ENCODE data around the gene AIMP1.
"Not testable (repeated sequence)": the region's sequence is repeated elsewhere in the genome, so short reads cannot be mapped to it uniquely, and the experiment has no call there.

The AIMP1 gene

DNA sequence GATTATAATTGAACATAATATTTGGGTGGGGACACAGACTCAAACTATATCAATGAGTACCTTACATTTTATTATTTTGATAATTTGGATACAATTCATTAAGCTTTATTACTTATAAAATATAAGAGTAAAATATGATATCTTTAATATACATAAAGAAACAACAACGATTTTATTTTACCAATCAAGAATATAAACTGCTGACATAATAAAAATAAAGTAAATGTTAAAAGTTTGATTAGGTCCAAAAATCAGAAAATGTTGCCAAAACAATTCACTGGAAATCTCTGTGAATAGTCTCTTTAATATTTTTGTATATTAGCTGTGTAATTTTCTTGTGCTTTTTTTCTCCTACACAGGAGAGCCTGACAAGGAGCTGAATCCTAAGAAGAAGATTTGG is 30.8 kb downstream of the AIMP1 start:
- DNase-seq (ENCODE audit: low read depth in 4 of 4, low spot score in 1 of 4): no peak

DNA sequence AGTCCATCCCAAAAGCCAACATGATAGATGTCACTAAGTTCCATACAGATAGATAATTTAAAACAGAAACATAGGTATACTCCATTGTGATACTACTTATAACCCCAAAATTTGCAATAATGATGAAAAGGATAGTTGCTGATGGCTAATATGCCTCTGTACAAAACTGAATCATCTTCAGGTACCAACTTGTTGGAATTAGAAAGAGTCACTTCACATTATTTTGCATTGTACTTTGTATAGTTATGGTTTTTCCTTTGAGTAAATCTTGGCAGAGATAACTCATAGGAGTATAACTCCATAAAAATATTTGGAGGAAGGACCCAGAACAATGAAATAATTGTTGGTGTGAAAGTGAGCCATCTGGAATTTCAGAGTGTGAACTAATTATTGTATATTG is 34.7 kb downstream of the AIMP1 start:
- no peak for DNase-seq (ENCODE audit: low read depth in 4 of 4, low spot score in 1 of 4)

DNA sequence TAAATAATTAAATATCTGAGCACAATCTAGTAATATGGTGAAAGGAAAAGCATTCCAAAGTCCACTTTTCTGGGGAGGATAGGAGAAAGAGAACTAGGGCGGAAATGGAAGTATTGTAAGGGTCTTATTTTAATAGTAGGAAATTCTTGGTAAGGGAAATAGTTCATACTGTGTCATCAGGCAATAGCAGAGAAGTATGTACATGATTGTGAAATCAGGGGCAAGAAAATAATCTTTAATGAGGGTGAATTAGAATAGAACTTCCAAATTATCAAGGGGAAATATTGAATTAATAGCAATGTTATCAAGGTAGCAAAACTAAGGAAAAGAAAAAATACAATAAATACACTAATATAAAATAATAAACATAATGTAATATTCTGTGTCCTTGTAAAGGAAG is 37.4 kb downstream of the AIMP1 start:
- no peak for DNase-seq (ENCODE audit: low read depth in 4 of 4, low spot score in 1 of 4)

DNA sequence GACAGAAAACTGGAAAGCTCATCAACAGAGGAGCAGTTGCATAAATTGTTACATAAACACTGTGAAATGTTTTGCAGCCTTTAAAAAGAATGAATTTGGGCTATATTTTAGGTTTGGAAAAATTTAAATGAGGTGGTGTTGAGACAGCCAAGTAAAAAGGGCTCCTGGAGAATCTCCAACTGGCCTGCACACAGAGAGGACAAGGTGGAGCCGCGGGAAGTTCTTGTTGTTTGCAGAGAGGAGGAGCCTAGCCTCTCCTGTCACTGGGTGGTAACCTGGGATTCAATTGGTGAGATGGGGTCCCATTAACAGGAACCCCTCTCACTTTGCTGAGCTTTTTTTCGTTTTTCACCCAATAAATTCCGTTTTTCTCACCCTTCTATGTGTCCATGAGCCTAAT is 38.8 kb downstream of the AIMP1 start:
- no peak for DNase-seq (ENCODE audit: low read depth in 4 of 4, low spot score in 1 of 4)

DNA sequence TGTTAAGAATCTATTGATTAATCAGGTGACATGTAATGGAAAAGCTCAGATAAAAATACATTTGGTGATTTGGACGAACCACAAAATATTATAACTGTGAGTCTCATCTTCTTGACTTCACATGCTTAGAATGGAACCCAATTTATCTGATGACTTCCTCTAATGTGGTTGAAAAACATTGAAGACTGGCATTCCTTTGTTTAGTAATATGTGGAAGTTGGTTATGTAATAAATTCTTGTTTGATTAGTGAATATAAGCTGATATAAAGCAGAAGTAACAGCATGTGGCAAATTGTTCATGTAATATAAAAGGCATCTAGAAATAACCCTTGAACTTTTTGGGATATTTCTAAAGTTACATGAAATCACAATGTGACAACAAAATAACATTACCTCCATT is 42.5 kb downstream of the AIMP1 start:
- no peak for DNase-seq (ENCODE audit: low read depth in 4 of 4, low spot score in 1 of 4)

DNA sequence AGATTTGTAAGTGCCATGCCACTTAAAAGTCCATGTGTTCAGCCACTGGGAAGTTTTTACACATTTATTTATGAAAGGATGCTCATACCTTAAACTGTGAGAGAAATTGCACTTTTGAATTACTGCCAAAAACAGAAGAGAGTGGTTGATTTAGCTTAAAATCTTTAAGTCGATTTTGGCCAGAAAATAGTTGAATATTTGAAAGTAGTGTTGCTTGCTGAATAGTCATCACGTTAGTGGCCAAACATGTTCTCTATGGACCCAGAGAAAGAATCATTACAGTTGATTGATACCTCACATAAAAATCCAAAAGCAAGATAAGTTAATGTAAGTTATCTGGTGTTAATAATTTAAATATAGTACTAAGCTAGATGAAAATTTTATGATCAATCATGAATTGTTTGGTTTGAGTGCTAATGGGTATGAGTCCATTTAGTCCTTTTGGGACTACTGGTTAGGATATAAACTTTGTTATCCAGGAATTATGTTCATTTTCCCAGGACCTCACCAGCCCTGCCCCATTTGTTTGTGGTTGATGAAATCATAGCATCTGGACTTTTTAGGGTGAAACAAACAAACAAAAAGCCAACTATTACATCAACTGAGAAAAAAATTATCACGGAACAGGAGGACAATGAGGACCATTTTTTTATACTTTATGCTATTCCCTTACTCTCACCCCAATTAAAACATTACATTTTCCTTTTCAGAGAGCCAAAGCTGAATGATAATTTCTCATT is 45.9 kb downstream of the AIMP1 start:
- no peak for DNase-seq (ENCODE audit: low read depth in 4 of 4, low spot score in 1 of 4)

DNA sequence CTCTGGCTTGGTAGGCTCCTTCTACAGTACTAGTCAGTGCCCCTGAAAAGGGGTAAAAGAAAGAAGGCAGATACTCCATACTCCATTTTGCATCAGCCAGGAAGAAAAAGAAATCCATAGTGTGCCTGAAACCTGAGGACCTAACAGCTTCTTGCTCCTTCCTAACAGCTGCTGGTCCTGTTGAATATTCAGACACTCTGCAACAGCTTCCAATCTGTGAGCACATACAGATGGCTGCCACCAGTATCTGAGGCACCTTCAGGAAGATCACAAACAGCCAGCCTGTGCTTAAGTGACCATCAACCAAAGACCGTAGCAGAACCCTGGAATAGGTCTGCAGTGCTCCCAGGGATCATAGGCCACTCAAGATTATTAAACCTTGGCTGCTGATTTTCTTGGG is 47.9 kb downstream of the AIMP1 start:
- DNase-seq (ENCODE audit: low read depth in 4 of 4, low spot score in 1 of 4): no peak

DNA sequence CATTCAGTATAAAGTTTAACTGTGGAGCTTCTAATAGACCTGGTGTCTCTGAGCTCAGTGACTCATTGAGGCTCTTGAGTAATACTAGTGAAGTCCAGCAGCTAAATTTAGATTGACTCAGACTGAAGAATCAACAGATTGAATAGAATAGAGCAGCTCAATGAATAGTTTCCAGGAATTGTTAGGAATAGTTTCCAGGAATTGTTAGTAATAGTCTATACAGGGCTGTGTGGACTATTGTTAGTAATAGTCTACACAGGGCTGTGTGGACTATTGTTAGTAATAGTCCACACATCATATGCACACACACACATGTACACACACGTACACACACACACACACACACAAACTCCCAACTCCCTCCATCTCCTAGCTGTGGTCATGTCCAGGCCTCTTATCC is 49.3 kb downstream of the AIMP1 start:
- no peak for DNase-seq (ENCODE audit: low read depth in 4 of 4, low spot score in 1 of 4)

DNA sequence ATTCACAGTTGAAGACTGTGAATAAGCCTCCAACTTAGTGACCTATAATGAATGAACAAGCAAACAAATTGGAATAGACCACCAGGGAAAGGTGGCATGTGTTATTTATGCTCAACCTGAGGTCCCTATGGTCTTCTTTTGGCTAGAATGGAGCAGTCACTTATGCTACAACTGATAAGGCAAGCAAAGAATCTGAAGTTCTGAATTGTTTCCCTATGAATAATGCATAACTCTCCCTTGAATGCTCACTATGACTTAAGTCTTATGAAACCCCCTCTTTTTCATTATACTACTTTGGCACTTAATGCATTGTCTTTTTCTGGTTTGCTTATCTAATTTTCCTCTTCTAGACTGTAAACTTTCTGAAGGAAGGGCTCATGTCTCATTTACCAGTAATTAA is 49.7 kb downstream of the AIMP1 start:
- no peak for DNase-seq (ENCODE audit: low read depth in 4 of 4, low spot score in 1 of 4)

DNA sequence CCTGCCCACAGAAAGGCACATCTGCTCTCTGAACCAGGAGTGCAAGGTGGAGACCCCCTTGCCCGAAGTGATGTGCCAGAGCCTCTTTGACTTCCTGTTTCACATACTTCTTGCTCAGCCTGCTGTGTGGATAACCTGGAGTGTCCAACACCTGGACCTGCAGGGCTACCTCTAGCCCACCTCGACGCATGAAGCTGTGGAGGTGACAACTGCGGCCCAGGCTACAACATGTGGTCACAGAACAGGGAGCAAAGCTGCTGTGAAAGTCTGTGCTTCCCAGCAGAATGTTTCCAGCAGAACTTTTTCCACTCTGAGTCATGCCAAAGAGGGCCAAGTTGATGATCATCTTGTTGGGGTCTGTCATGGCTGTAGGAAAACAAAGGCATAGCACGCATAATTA is 50.7 kb downstream of the AIMP1 start:
- no peak for DNase-seq (ENCODE audit: low read depth in 4 of 4, low spot score in 1 of 4)

DNA sequence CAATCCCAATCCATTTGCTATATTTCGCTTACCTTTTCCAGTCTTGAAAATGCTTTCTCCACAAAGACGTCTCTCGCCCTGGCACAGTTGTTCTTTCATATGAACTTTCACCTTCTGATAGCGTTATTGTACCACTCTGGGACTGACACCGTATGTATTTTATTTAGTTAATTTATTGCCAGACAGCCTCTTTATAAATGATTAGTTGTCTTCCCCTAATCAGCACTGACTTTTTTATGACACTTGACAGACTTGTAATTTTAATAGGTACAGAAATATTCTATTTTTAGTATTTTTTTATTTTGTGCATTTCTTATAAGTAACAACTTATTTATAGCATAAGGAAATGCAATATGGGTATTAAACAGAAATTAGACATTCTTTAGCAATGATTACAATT is 52.3 kb downstream of the AIMP1 start, which contains the start of gene GIMD1:
Gene GIMD1 (minus strand): TSS at position 101 of the 400 bp plus-strand sequence. CDS start 1,343 bp downstream, outside the sequence.
- no peak for DNase-seq (ENCODE audit: low read depth in 4 of 4, low spot score in 1 of 4)

DNA sequence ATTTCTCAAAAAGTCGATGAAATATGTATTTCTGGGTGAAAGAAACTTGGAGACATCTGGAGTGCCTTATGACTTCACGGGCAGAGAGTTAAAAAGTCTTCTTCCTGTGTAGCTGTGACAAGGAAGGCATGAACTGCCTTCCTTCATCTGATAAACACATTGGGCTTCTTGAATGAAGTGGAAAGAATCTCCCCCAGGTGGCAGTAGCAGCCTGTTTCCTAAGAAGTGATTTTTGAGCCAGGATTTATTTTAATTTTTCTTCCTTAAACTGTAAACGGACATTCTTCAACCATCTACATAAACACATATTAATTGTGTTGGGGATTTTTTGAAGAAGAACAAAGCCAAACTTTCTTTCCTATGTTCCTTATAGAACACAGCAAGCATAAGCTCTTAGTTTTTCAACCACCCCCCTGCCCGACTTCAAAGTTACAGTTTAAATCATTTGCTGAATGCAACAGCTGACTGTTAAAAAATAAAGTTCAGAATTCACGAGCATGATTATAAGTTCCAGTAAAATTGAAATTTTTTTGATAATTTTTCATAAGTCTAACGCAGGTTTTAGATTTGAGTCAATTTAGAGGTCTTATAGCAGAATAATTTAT is 53.2 kb downstream of the AIMP1 start:
- DNase-seq (ENCODE audit: low read depth in 4 of 4, low spot score in 1 of 4): no peak

DNA sequence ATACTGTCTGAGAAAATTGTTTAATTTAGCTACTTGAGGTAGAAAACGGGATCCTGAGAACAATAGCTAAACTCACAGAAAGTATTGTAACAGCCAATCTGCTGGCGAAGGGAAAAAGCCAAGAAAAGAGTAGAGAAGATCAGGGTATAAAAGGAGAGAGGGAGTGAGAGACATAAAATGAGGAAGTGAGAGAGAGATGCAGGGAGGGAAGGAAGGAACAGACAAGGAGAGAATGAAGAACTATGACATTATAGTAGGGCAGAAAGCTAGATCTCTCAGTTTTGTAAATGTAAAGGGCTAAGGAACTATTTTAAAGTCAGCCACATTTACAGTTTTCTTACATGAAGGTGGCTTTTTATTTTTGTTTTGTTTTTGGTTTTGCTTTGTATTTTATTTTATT is 53.9 kb downstream of the AIMP1 start:
- DNase-seq (ENCODE audit: low read depth in 4 of 4, low spot score in 1 of 4): no peak

DNA sequence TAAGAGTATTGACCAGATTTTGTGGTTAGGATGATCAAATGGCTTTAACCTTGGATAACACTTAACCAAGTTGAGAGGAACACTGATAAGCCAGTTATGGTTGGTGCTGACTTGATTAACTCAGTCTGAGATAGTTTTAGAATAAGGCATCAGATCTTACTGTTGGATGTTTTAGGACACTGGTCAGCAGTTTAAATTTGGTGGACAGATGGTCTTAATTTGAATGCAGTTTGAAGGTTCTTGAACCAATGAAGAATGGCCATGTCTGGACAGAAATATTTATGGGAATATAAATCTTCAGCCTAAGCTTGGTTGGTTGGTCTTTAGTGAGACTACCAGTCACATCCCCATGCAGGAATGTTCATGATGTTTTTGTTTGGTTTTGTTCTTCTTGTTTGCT is 54.8 kb downstream of the AIMP1 start:
- DNase-seq (ENCODE audit: low read depth in 4 of 4, low spot score in 1 of 4): no peak

DNA sequence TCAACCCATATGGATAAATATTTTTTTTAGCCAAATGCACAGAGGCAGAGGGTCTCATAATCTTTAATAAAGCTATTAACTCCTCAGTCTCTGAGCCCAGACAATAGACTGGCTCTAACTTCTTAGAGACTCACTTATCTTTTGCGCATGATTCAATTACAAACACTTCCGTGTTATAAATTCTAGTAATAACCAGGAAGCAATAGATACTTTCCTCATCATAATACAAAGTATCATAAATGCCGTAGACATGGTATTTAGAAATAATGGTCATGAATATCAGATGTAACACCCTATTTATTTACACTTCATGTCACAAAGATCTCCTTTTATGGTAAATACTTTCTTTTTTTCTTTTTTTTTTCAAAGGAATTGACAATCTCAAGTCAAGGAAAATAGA is 56.7 kb downstream of the AIMP1 start:
- DNase-seq (ENCODE audit: low read depth in 4 of 4, low spot score in 1 of 4): no peak

DNA sequence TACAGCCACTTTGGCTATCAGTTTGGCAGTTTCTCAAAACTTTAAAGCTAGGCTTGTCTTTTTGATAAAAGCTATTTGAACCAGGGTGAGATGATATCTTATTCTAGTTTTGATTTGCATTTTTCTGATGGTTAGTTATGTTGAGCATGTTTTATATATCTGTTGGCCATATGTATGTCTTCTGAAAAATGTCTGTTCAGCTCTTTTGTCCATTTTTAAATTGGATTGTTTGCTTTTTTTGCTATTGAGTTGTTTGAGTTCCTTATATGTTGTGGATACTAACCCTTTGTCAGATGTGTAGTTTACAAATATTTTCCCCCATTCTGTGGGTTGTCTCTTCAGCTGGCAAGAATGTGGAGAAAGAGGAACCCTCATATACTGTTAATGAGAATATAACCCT is 63.8 kb downstream of the AIMP1 start:
- no peak for DNase-seq (ENCODE audit: low read depth in 4 of 4, low spot score in 1 of 4)

DNA sequence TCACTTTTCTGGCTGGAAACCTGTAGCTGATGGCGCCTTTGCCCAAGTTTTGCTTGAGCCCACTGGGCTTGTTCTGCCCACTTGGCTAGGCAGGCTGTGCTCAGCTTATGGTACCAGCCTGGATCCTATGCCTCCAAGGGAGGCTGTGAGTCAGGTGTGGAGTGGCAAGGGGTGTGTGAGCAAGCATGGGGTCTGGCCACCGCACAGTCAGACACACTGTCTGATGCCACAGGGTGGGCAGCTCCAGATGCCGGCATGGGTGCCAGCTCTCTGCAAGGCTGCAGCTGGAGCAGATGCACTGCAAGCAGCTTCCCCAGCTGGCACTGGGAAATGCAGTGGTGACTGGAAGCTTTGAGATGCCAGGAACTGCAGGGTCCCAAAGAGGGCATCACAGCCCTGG is 68.5 kb downstream of the AIMP1 start:
- no peak for DNase-seq (ENCODE audit: low read depth in 4 of 4, low spot score in 1 of 4)

DNA sequence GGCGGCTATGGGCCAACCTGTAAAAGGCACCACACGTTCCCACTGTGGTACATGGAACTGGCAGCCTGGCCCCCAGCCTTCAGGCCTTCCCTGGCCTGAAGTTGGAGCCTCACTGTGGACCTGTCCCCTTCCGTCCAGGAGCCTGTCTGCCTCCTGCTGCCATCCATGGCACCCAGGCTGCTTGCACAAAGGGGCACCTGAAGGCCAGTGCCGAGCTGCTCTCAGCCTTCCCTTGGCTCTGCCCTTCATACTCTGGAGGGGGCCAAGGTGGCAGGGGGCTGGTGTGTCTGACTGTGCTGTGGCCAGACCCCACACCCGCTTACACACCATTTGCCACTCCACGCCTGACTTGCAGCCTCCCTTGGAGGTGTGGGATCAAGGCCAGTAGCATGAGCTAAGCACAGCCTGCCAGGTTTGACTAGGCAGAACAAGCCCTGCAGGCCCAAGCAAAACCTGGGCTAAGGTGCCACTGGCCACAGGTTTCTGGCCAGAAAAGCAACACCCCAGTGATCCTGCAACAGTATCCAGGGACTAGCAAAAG is 69.6 kb downstream of the AIMP1 start:
- DNase-seq (ENCODE audit: low read depth in 4 of 4, low spot score in 1 of 4): no peak

DNA sequence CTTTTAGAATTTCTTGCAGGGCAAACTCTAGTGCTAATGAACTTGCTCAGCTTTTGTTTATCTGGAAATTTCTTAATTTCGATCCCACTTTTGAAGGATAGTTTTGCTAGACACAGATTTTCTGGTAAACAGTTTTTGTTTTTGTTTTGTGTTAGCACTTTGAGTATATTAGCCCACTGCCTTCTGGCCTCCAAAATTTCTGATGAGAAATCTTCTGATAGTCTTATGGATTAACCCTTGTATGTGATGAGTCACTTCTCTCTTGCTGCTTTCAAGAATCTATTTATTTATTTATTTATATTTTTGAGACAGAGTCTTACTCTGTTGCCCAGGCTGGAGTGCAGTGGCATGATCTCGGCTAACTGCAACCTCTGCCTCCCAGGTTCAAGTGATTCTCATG is 79.2 kb downstream of the AIMP1 start:
- no peak for DNase-seq (ENCODE audit: low read depth in 4 of 4, low spot score in 1 of 4)

DNA sequence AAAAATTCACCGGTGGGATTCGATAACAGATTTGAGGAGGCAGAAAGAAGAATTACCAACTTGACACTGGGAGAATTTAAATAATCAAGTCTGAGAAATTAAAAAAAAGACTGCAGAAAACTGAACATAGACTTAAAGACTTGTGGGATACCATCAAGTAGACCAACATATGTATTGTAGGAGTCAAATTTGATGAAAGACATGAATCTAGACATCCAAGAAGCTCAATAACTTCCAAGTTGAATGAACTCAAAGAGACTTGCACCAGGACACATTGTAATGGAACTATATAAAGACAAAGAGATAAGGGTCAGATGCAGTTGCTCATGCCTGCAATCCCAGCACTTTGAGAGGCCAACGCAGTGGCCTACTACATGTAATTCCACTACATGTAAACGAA is 82.5 kb downstream of the AIMP1 start:
- DNase-seq (ENCODE audit: low read depth in 4 of 4, low spot score in 1 of 4): not testable (repeated sequence)
